Endothelial cell (in vitro differentiated cells): Measurements from ENCODE around the gene ACOXL. TPM values are rescaled to one million over a fixed set of nuclear protein-coding genes. Genes with fewer than 3 reads are reported as not detected.
A peak's percentile ranks its signal among the peaks of the same experiment; 100 is the strongest.

Experiments
- DNase-seq: peaks from one replicate; pipeline ENCODE4 v3.0.0; 2021; ENCODE audit warnings: low spot score
- H3K27ac Mint-ChIP-seq: one replicate; pipeline ENCODE4 v1.8.0; 2021; ENCODE audit warnings: mixed read lengths, inconsistent platforms; ENCODE audit not compliant: unreplicated experiment
- H3K27me3 Mint-ChIP-seq: one replicate; pipeline ENCODE4 v1.8.0; 2021; ENCODE audit warnings: mild to moderate bottlenecking, moderate library complexity, mixed read lengths, inconsistent platforms; ENCODE audit not compliant: unreplicated experiment
- H3K36me3 Mint-ChIP-seq: one replicate; pipeline ENCODE4 v1.8.0; 2021; ENCODE audit warnings: mild to moderate bottlenecking, low read depth, mixed read lengths, inconsistent platforms; ENCODE audit not compliant: unreplicated experiment
- H3K4me1 Mint-ChIP-seq: one replicate; pipeline ENCODE4 v1.8.0; 2021; ENCODE audit warnings: mild to moderate bottlenecking, mixed read lengths, inconsistent platforms; ENCODE audit not compliant: unreplicated experiment
- H3K4me3 Mint-ChIP-seq: one replicate; pipeline ENCODE4 v1.8.0; 2021; ENCODE audit warnings: mild to moderate bottlenecking, mixed read lengths, inconsistent platforms; ENCODE audit not compliant: unreplicated experiment
- H3K9me3 Mint-ChIP-seq: one replicate; pipeline ENCODE4 v1.8.0; 2021; ENCODE audit warnings: mixed read lengths, inconsistent platforms; ENCODE audit not compliant: unreplicated experiment
- CTCF ChIP-seq: fragments of 200-600 bp; sonication (generic); IDR thresholded peaks from one replicate; pipeline ENCODE4 v1.5.0; 2021; ENCODE audit warnings: antibody characterized with exemption; ENCODE audit not compliant: unreplicated experiment
- total RNA-seq: library from RNA; stranded (reverse); fragmentation: NEBNext Ultra II Directional; extraction: Animal tissue kit (Norgen Biotek cat#: 25700); gene quantifications from one replicate; pipeline ENCODE4 v1.2.1, GENCODE V29; 2021; ENCODE audit not compliant: unreplicated experiment

ACOXL gene
- total RNA-seq, 1 donor from 2014 or later: 0.44 TPM

- H3K4me1 Mint-ChIP-seq: peaks cover 17% of the 10 kb centered on the region
Observed at GRCh38 chr2:110858135-110858725, 125.9 kb downstream of the ACOXL start.

GRCh38 chr2:110858993-110859701 is 126.8 kb downstream of the ACOXL start:
- Mint-ChIP-seq H3K27ac (no peak overlapping the region), H3K36me3 (no peaks in the 10 kb centered on the region), H3K4me3 (no peak overlapping the region), H3K27me3 (peaks cover 3% of the 10 kb centered on the region), H3K9me3 (no peaks in the 10 kb centered on the region), H3K4me1 (peaks cover 14% of the 10 kb centered on the region)
- no peak for TF ChIP-seq CTCF
- no peak for DNase-seq

More at GRCh38 chr2:110858135-110858725, 125.9 kb downstream of the ACOXL start:
- DNase-seq: no peak
- Mint-ChIP-seq H3K27ac (peak overlapping the region; percentile 33), H3K36me3 (no peaks in the 10 kb centered on the region), H3K9me3 (no peaks in the 10 kb centered on the region), H3K27me3 (peaks cover 3% of the 10 kb centered on the region), H3K4me3 (no peak overlapping the region)
- no peak for TF ChIP-seq CTCF

GRCh38 chr2:110860630-110861029 is 128.3 kb downstream of the ACOXL start:
- DNase-seq: no peak
- H3K4me3 Mint-ChIP-seq: no peak overlapping the region
- peaks cover 3% of the 10 kb centered on the region for H3K27me3 Mint-ChIP-seq
- H3K4me1 Mint-ChIP-seq: peaks cover 14% of the 10 kb centered on the region
- no peaks in the 10 kb centered on the region for H3K36me3 Mint-ChIP-seq
- no peak for TF ChIP-seq CTCF
- no peaks in the 10 kb centered on the region for H3K9me3 Mint-ChIP-seq
- H3K27ac Mint-ChIP-seq: no peak overlapping the region

GRCh38 chr2:110861616-110862260 is 129.4 kb downstream of the ACOXL start:
- Mint-ChIP-seq H3K27ac (no peak overlapping the region), H3K27me3 (peaks cover 3% of the 10 kb centered on the region), H3K4me1 (peaks cover 17% of the 10 kb centered on the region), H3K9me3 (no peaks in the 10 kb centered on the region), H3K4me3 (no peak overlapping the region), H3K36me3 (no peaks in the 10 kb centered on the region)
- no peak for DNase-seq
- TF ChIP-seq CTCF: no peak

GRCh38 chr2:110863726-110864125 is 131.4 kb downstream of the ACOXL start:
- no peaks in the 10 kb centered on the region for H3K9me3 Mint-ChIP-seq
- H3K4me3 Mint-ChIP-seq: no peak overlapping the region
- H3K4me1 Mint-ChIP-seq: peaks cover 10% of the 10 kb centered on the region
- H3K27me3 Mint-ChIP-seq: peaks cover 5% of the 10 kb centered on the region
- no peak for TF ChIP-seq CTCF
- H3K27ac Mint-ChIP-seq: no peak overlapping the region
- peaks cover 4% of the 10 kb centered on the region for H3K36me3 Mint-ChIP-seq
- no peak for DNase-seq
